Activated CD8-positive, alpha-beta memory T cell treated with anti-CD3 and anti-CD28 coated beads for 24 hours (primary cell): ENCODE measurements around the gene THAP2.

ENCODE experiments used
- DNase-seq: peaks from one replicate; pipeline ENCODE4 v3.0.0-alpha.2; 2020

THAP2 gene

GRCh38 chr12:71663561-71664410 is at the start of gene THAP2, which contains the start of gene ZFC3H1:
Gene THAP2, plus strand, starts transcription at chr12:71664301. Its CDS starts 209 bp downstream, at chr12:71664510.
Gene ZFC3H1, minus strand, starts transcription at chr12:71663848. Its CDS starts 238 bp downstream, at chr12:71663610.
- peak; percentile 90 for DNase-seq

- DNase-seq, result no peak
Measured at GRCh38 chr12:71621938-71622337, 42.2 kb upstream of the THAP2 start.

- DNase-seq, result no peak
Measured at GRCh38 chr12:71625476-71625875, 38.6 kb upstream of the THAP2 start.

GRCh38 chr12:71626098-71626497 is 38.0 kb upstream of the THAP2 start:
- DNase-seq, result no peak

GRCh38 chr12:71626768-71627167 is 37.3 kb upstream of the THAP2 start:
- DNase-seq, result no peak

- no peak for DNase-seq
Measured at GRCh38 chr12:71627438-71628002, 36.6 kb upstream of the THAP2 start.

GRCh38 chr12:71636704-71637115 is 27.4 kb upstream of the THAP2 start:
- DNase-seq, result no peak

GRCh38 chr12:71638499-71638898 is 25.6 kb upstream of the THAP2 start:
- DNase-seq, result no peak

GRCh38 chr12:71639341-71639760 is 24.8 kb upstream of the THAP2 start:
- no peak for DNase-seq

GRCh38 chr12:71640316-71640715 is 23.8 kb upstream of the THAP2 start:
- DNase-seq, result no peak

- no peak for DNase-seq
Measured at GRCh38 chr12:71641390-71641789, 22.7 kb upstream of the THAP2 start.

- DNase-seq, result no peak
Measured at GRCh38 chr12:71642264-71642663, 21.8 kb upstream of the THAP2 start.

- DNase-seq, result no peak
Measured at GRCh38 chr12:71645268-71645667, 18.8 kb upstream of the THAP2 start.

GRCh38 chr12:71646512-71646911 is 17.6 kb upstream of the THAP2 start:
- DNase-seq, result no peak

GRCh38 chr12:71648537-71648936 is 15.6 kb upstream of the THAP2 start:
- DNase-seq, result no peak

GRCh38 chr12:71649401-71649800 is 14.7 kb upstream of the THAP2 start:
- no peak for DNase-seq

GRCh38 chr12:71652656-71653055 is 11.4 kb upstream of the THAP2 start:
- DNase-seq, result no peak

GRCh38 chr12:71653137-71653536 is 11.0 kb upstream of the THAP2 start:
- DNase-seq, result no peak

GRCh38 chr12:71654200-71654599 is 9.9 kb upstream of the THAP2 start:
- DNase-seq, result no peak

- no peak for DNase-seq
Measured at GRCh38 chr12:71655495-71655894, 8.6 kb upstream of the THAP2 start.

GRCh38 chr12:71655907-71656306 is 8.2 kb upstream of the THAP2 start:
- DNase-seq, result no peak

GRCh38 chr12:71656740-71657139 is 7.4 kb upstream of the THAP2 start:
- DNase-seq, result no peak

GRCh38 chr12:71661977-71662530 is 2.0 kb upstream of the THAP2 start:
- DNase-seq, result no peak
